ENCODE measurements around the gene DPP6.

DNA sequence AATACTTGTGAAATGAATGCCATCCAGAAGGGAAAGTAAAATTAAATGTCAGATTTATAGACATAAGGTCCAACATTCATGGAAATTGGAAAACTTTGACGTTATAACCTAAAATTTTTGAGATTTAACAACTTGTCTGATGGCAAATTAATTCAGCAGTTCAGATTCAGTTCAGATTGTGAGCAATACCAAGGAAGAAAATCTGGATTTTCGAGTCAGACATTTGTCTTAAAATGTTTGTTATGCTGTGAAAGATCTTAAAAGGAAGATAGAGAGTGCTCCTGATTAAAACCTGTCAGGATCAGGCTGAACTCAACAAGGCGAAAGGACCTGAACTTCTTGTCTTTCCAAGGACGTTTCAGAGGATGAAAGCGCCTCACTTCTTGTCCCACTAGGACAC, 629.8 kb downstream of the DPP6 start:
- TF ChIP-seq, protein P1, sequence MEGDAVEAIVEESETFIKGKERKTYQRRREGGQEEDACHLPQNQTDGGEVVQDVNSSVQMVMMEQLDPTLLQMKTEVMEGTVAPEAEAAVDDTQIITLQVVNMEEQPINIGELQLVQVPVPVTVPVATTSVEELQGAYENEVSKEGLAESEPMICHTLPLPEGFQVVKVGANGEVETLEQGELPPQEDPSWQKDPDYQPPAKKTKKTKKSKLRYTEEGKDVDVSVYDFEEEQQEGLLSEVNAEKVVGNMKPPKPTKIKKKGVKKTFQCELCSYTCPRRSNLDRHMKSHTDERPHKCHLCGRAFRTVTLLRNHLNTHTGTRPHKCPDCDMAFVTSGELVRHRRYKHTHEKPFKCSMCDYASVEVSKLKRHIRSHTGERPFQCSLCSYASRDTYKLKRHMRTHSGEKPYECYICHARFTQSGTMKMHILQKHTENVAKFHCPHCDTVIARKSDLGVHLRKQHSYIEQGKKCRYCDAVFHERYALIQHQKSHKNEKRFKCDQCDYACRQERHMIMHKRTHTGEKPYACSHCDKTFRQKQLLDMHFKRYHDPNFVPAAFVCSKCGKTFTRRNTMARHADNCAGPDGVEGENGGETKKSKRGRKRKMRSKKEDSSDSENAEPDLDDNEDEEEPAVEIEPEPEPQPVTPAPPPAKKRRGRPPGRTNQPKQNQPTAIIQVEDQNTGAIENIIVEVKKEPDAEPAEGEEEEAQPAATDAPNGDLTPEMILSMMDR (IDR thresholded peaks at IDR 0.05), result no peak
- TF ChIP-seq POLR2A (IDR thresholded peaks at IDR 0.05) (no peak), EP300 (IDR thresholded peaks at IDR 0.05) (no peak)

Data from ovary (tissue), 3 donors.